Breast epithelium (tissue), 4 donors: ENCODE measurements around the gene TOR4A. TPM values are rescaled to one million over a fixed set of nuclear protein-coding genes. Genes with fewer than 3 reads are reported as not detected.

ENCODE experiments used
- DNase-seq, 2 donors: peaks; one replicate each; pipeline ENCODE4 v3.0.0-alpha.2; 2019; ENCODE audit warnings: low spot score in 2 of 2
- H3K27ac ChIP-seq, 2 donors: fragments of 200-600 bp; sonication (generic) in 1 of 2; one replicate each; pipeline ENCODE4 v1.5.1; 2016 to 2019; ENCODE audit warnings: mild to moderate bottlenecking in 1 of 2
- H3K27me3 ChIP-seq, 2 donors: fragments of 200-600 bp; sonication (generic) in 1 of 2; one replicate each; pipeline versions ENCODE4 v1.5.1 to v1.6.0; 2017 to 2019; ENCODE audit warnings: control low read depth in 1 of 2, mild to moderate bottlenecking in 1 of 2
- H3K36me3 ChIP-seq: fragments of 200-600 bp; one replicate; pipeline ENCODE4 v1.5.1; 2019
- H3K4me1 ChIP-seq, 2 donors: fragments of 200-600 bp; sonication (generic); one replicate each; pipeline ENCODE4 v1.5.1; 2016 to 2019; ENCODE audit warnings: control low read depth in 1 of 2
- H3K4me3 ChIP-seq, 3 donors: fragments of 200-600 bp; sonication (generic); 1 replicate in 2 of 3; 2 replicates in 1 of 3; pipeline ENCODE4 v1.5.1; 2016 to 2019; ENCODE audit warnings: mild to moderate bottlenecking in 3 of 3, moderate library complexity in 2 of 3
- H3K9me3 ChIP-seq, 2 donors: fragments of 200-600 bp; sonication (generic) in 1 of 2; one replicate each; pipeline ENCODE4 v1.5.1; 2016 to 2019; ENCODE audit warnings: control low read depth in 1 of 2
- POLR2A ChIP-seq: fragments of 450-650 bp; IDR thresholded peaks from one replicate; pipeline ENCODE4 v1.6.1; 2016; ENCODE audit warnings: antibody characterized with exemption, mild to moderate bottlenecking, moderate library complexity
- POLR2AphosphoS5 ChIP-seq, 3 donors: sonication (generic); formaldehyde crosslinking; IDR thresholded peaks; one replicate each; pipeline ENCODE4 v1.6.1; 2017; ENCODE audit warnings: antibody characterized with exemption in 3 of 3
- intact Hi-C: fragments of 100-400 bp; cut with DNase I; formaldehyde crosslinking; loops from one replicate; pipeline ENCODE4 v1.15.1; 2023; ENCODE audit warnings: low total_unique reads
- total RNA-seq, 3 donors: library from RNA; depleted of rRNA; stranded (reverse); fragments of >200 nt; gene quantifications; one replicate each; pipeline ENCODE4 v1.1.0, GENCODE V29; 2016
- TF ChIP-seq, protein P1 (sequence below), 3 donors: fragments of 450-650 bp; IDR thresholded peaks; one replicate each; pipeline ENCODE4 v1.5.1; 2016 to 2017; ENCODE audit warnings: antibody characterized with exemption in 3 of 3, mild to moderate bottlenecking in 3 of 3, moderate library complexity in 3 of 3

Gene TOR4A
- total RNA-seq, 3 donors from 2014 or later, result 2.9 to 5.4 (median 3.7) TPM

DNA sequence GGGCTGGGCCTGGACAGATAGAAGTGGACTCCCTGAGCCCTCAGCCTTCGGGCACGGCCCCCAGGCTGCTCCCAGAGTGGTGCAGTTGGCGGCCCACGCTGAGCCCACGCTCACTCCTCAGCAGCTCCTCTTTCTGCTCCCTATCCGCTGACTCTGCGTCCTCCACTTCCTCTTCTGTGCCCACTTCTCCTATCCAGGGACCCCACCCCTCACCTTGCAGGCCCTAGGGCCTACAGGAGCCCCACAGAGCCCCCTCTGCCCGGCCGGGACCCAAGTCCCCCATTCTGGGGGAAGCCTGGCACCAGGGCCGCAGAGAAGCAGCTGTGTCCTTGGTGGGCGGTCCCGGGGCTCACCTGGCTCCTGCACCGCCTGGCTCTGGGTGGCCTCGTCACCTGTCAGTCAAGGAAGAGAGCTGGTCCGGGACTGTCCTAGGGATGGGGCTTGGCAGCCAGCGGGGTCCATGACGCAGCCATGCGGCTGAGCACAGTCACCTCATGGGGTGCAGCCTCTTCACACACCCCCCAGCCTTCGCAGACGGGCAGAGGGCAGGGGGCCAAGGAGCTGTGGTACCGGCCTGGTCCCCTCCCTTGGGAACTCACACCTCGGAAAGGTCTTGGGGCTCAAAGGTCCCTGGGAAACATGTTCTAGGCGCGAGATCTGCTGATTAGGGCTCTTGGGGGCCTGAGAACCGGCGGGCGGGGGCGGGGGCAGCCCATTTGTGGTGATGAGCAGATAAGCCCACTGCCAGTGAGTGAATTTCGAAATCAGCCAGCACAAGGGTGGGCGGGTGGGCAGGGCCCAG, 29.9 kb downstream of the TOR4A start:
- H3K36me3 ChIP-seq, result no peaks in the 10 kb centered on the region
- H3K4me1 ChIP-seq, result peaks cover 14 to 35% of the 10 kb centered on the region in 2 donors
- TF ChIP-seq, protein P1, sequence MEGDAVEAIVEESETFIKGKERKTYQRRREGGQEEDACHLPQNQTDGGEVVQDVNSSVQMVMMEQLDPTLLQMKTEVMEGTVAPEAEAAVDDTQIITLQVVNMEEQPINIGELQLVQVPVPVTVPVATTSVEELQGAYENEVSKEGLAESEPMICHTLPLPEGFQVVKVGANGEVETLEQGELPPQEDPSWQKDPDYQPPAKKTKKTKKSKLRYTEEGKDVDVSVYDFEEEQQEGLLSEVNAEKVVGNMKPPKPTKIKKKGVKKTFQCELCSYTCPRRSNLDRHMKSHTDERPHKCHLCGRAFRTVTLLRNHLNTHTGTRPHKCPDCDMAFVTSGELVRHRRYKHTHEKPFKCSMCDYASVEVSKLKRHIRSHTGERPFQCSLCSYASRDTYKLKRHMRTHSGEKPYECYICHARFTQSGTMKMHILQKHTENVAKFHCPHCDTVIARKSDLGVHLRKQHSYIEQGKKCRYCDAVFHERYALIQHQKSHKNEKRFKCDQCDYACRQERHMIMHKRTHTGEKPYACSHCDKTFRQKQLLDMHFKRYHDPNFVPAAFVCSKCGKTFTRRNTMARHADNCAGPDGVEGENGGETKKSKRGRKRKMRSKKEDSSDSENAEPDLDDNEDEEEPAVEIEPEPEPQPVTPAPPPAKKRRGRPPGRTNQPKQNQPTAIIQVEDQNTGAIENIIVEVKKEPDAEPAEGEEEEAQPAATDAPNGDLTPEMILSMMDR (IDR thresholded peaks at IDR 0.05), result no peak
- TF ChIP-seq POLR2AphosphoS5 (IDR thresholded peaks at IDR 0.05) (no peak), POLR2A (no peak)
- intact Hi-C loops, result no loop called here
- no peaks in the 10 kb centered on the region for H3K9me3 ChIP-seq
- peaks cover 0 to 2% of the 10 kb centered on the region in 2 donors for H3K27me3 ChIP-seq
- DNase-seq, result peak in 1 of 2 donors; percentile 67
- peak overlapping the region in 1 of 2 donors; percentile 93 for H3K27ac ChIP-seq
- H3K4me3 ChIP-seq, result peak overlapping the region in 2 of 3 donors; percentile 5 to 56

- intact Hi-C loops, result no loop called here
- DNase-seq, result peak in 1 of 2 donors; percentile 46
- Histone ChIP-seq H3K27me3 (no peaks in the 10 kb centered on the region), H3K9me3 (no peaks in the 10 kb centered on the region), H3K4me1 (peaks cover 9 to 35% of the 10 kb centered on the region in 2 donors), H3K36me3 (no peaks in the 10 kb centered on the region), H3K4me3 (no peak overlapping the region), H3K27ac (no peak overlapping the region)
- TF ChIP-seq POLR2AphosphoS5 (IDR thresholded peaks at IDR 0.05), result no peak
- TF ChIP-seq, protein P1 (IDR thresholded peaks at IDR 0.05), result no peak
- no peak for TF ChIP-seq POLR2A
These were observed 30.6 kb downstream of the TOR4A start for GRCh38 chr9:137308057-137308619.

GRCh38 chr9:137309368-137310188, 32.1 kb downstream of the TOR4A start:
- intact Hi-C loops, result no loop called here
- H3K36me3 ChIP-seq, result no peaks in the 10 kb centered on the region
- H3K4me3 ChIP-seq, result no peak overlapping the region
- H3K9me3 ChIP-seq, result no peaks in the 10 kb centered on the region
- H3K4me1 ChIP-seq, result peaks cover 9 to 36% of the 10 kb centered on the region in 2 donors
- no peak overlapping the region for H3K27ac ChIP-seq
- TF ChIP-seq POLR2A (no peak), POLR2AphosphoS5 (IDR thresholded peaks at IDR 0.05) (no peak)
- TF ChIP-seq, protein P1 (IDR thresholded peaks at IDR 0.05), result no peak
- H3K27me3 ChIP-seq, result no peaks in the 10 kb centered on the region
- peak in 1 of 2 donors; percentile 39 for DNase-seq

DNA sequence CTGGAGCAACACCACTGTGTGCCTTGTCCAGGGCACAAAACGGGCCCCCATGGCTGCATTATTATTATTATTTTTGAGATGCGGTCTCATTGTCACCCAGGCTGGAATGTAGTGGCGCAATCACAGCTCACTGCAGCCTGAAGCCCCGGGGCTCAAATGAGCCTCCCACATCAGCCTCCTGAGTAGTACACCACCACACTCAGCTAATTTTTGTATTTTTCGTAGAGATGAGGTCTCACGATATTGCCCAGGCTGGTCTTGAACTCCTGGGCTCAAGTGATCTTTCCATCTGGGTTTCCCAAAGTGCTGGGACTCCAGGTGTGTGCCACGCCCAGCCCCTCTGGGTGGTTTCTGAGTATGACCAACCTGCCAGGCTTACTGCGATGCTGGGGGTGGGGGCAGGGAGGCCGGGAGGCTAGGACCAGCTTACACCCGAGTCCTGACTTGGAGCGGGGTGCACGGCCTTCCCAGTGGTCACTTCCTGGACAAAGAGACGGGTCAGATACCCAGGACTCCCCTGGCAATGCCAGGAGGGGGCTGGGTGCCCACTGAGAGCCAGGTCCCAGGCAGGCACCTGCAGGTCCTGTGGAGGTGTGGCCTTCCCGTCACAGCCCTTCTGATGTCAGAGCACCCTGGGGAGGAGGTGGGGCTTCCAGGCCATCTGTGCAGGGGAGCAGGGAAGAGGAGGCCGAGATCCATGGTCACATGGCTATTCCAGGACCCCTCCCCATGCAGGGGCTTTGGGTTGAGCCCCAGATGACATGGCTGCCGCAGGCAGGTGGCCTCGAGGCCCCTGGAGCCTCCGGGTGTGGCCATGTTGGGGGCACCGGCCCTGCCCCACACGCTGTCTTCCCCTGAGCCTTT, 32.9 kb downstream of the TOR4A start:
- H3K4me1 ChIP-seq, result peaks cover 5 to 29% of the 10 kb centered on the region in 2 donors
- no peaks in the 10 kb centered on the region for H3K9me3 ChIP-seq
- H3K27me3 ChIP-seq, result no peaks in the 10 kb centered on the region
- peak overlapping the region; percentile 75 to 81 for H3K27ac ChIP-seq
- intact Hi-C loops, result no loop called here
- no peak overlapping the region for H3K4me3 ChIP-seq
- TF ChIP-seq POLR2AphosphoS5 (IDR thresholded peaks at IDR 0.05) (no peak), POLR2A (no peak)
- TF ChIP-seq, protein P1 (IDR thresholded peaks at IDR 0.05), result no peak
- no peaks in the 10 kb centered on the region for H3K36me3 ChIP-seq
- peak in 1 of 2 donors; percentile 53 for DNase-seq
